ENCODE measurements around the gene NFATC2IP. TPM values are rescaled to one million over a fixed set of nuclear protein-coding genes. Genes with fewer than 3 reads are reported as not detected.

The NFATC2IP gene
- total and polyA plus RNA-seq, 2 of the 13 experiments (the other 11 are each of a cell fraction or from before 2014, with no cell fraction given), result 32.1 to 48.5 TPM

- TF ChIP-seq ZBTB40 (IDR thresholded peaks at IDR 0.05), result no peak
- peak; percentile 16; the same call in 1 of the 2 replicates for TF ChIP-seq ZBTB40 (CRISPR knock-in tag; IDR thresholded peaks at IDR 0.05)
- no peak for TF ChIP-seq MAFK (conservative IDR thresholded peaks at IDR 0.05 in 1 of 2, IDR thresholded peaks at IDR 0.05 in 1 of 2; ENCODE audit: low read length in 2 of 2)
- no peak for TF ChIP-seq ETS1 (CRISPR knock-in tag; IDR thresholded peaks at IDR 0.05)
- no peak for TF ChIP-seq ZNF775 (CRISPR knock-in tag; IDR thresholded peaks at IDR 0.05; ENCODE audit: borderline replicate concordance)
- no peak for TF ChIP-seq FOXK2 (IDR thresholded peaks at IDR 0.05)
- no peak for TF ChIP-seq FOXP1 (IDR thresholded peaks at IDR 0.05)
- 0 out of 2 replicates have a peak, but pooled peaks have one; percentile 9 for TF ChIP-seq FOXP1 (CRISPR knock-in tag; IDR thresholded peaks at IDR 0.05)
- TF ChIP-seq ZNF432 (CRISPR knock-in tag; IDR thresholded peaks at IDR 0.05; ENCODE audit: borderline replicate concordance), result no peak
- TF ChIP-seq GTF2F1 (IDR thresholded peaks at IDR 0.05; ENCODE audit: low read length), result no peak
- no peak for TF ChIP-seq NR3C1 (CRISPR knock-in tag; IDR thresholded peaks at IDR 0.05)
- no peak for TF ChIP-seq TEF (CRISPR knock-in tag; IDR thresholded peaks at IDR 0.05)
- TF ChIP-seq KLF6 (CRISPR knock-in tag; IDR thresholded peaks at IDR 0.05), result no peak
- no peak for TF ChIP-seq SMARCC2 (IDR thresholded peaks at IDR 0.05)
- TF ChIP-seq ZNF7 (CRISPR knock-in tag; IDR thresholded peaks at IDR 0.05), result no peak
- 0 out of 2 replicates have a peak, but pooled peaks have one; percentile 38 for TF ChIP-seq ZNF747 (CRISPR knock-in tag; IDR thresholded peaks at IDR 0.05; ENCODE audit: borderline replicate concordance)
- no peak for TF ChIP-seq ZNF530 (CRISPR knock-in tag; IDR thresholded peaks at IDR 0.05; ENCODE audit: low read depth)
- peak; percentile 14 for TF ChIP-seq XRCC5 (optimal IDR thresholded peaks at IDR 0.05; ENCODE audit: low read length)
- TF ChIP-seq NR2F2 (IDR thresholded peaks at IDR 0.05; ENCODE audit: borderline replicate concordance, low read depth), result peak; percentile 27
- TF ChIP-seq ZNF260 (CRISPR knock-in tag; IDR thresholded peaks at IDR 0.05; ENCODE audit: borderline replicate concordance, low read depth), result no peak
- no peak for TF ChIP-seq ZNF225 (CRISPR knock-in tag; IDR thresholded peaks at IDR 0.05)
- TF ChIP-seq ISL2 (CRISPR knock-in tag; IDR thresholded peaks at IDR 0.05), result peak; percentile 55; the same call in 1 of the 2 replicates
Observed at GRCh38 chr16:28923652-28924398, 26.9 kb upstream of the NFATC2IP start (continued).

All from HepG2 (cell line).